ENCODE results near the gene ARAP2.

Gene ARAP2

DNA sequence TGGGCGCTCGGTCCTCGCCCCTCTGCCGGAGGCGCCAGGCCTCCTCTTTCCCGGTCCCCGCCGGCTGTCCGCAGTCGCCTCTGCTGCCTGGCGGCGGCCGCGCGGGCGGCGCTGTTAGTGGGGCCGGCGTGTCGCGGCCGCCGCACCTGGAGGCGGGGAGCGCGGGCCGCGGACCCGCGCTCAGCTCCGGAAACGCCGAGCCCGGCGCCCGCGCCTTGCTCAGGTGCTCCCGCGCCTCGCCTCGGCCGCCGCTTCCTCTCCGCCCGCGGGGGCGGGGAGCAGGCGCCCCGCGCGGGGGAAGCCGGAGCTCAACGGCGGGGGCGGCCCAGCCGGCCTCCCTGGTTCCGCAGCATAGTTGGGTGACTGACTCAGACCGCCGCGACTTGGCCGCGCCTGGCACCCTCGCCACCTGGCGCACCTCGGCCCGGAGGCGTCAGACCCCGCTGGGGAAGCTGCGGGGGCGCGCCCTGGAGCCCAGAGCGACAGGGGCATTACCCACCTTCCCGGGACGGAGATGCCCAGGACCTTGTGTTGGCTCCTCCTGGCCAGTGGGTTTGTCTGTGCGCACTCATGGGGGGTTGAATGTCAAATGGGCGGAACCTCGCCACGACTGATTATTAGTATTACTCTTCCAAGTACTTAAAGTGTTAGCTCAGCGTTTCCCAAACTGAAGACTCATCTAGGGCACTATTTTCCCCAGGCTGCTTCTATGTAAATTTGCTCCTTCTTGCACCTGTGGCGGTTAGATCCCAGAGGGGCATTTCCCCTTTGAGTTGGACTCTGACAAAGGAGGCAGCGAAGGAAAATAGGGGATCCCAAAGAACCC, at the start of gene ARAP2:
Gene ARAP2 (minus strand): TSS at position 258 of the 826 bp plus-strand sequence. CDS start 15,028 bp downstream, outside the sequence.
- in situ Hi-C loops (cut with HindIII; ENCODE audit: low sequenced_read_pairs), result no loop called here

GRCh38 chr4:36292556-36293188, 48.4 kb upstream of the ARAP2 start:
- in situ Hi-C loops (cut with HindIII; ENCODE audit: low sequenced_read_pairs), result no loop called here

GRCh38 chr4:36290641-36291040, 46.3 kb upstream of the ARAP2 start:
- in situ Hi-C loops (cut with HindIII; ENCODE audit: low sequenced_read_pairs), result no loop called here

- in situ Hi-C loops (cut with HindIII; ENCODE audit: low sequenced_read_pairs), result no loop called here
Observed at GRCh38 chr4:36288731-36289426, 44.6 kb upstream of the ARAP2 start.

GRCh38 chr4:36286481-36286871, 42.2 kb upstream of the ARAP2 start:
- in situ Hi-C loops (cut with HindIII; ENCODE audit: low sequenced_read_pairs), result no loop called here

GRCh38 chr4:36285784-36286480, 41.6 kb upstream of the ARAP2 start:
- in situ Hi-C loops (cut with HindIII; ENCODE audit: low sequenced_read_pairs), result no loop called here

DNA sequence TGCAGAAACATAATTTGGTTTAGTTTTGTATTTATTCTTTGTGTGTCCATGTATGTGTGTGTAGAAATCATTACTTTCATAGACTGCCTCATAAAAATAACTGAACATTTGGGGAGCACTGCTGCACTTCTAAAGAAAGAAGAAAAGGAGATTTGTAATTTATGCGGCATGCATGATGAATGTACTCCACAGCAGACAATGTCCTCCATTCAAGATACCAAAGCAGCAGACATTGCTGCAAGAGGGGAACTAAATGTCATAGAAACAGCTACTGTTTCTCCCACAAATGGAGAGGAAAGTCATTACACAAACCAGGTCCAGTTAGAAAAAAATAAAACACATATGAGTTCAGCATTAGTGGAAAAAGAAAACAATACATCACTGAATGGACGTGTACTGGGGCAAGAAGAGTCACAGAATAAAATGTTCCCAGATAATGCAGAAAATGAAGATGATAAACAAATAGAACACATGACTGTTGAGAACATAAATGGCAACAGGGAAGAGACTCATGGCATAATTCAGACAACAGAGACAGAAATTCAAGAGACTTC, 39.7 kb upstream of the ARAP2 start:
- in situ Hi-C loops (cut with HindIII; ENCODE audit: low sequenced_read_pairs), result no loop called here

DNA sequence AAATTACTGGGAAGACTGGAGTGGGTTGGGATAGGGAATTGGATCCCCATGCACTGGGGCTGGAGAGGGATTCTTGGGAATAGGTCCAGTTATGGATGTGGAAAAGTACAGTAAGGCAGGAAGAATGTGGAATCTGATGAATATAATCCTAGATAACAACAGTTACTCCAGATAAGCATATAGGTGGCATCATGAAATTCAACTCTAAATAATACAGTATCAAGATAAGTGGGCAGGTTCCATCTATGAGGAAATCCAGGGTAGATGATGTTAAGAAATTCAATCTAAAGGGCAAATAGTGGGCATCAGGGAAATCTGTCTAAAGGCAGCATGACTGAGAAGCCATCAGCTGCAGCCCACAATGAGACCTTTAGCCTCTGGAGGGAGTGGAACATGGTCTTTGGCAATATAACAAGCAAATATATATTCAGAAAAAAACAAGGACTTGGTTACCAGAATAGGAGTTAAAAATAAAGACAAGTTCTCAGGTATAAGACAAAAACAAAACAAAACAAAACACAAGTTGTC, 38.3 kb upstream of the ARAP2 start:
- in situ Hi-C loops (cut with HindIII; ENCODE audit: low sequenced_read_pairs), result no loop called here

- in situ Hi-C loops (cut with HindIII; ENCODE audit: low sequenced_read_pairs), result no loop called here
Observed at GRCh38 chr4:36281384-36282106, 37.2 kb upstream of the ARAP2 start, which contains the start of gene DTHD1. Gene DTHD1 (plus strand): TSS chr4:36281616. CDS start chr4:36281759, 143 bp downstream.

GRCh38 chr4:36280555-36280954, 36.2 kb upstream of the ARAP2 start:
- in situ Hi-C loops (cut with HindIII; ENCODE audit: low sequenced_read_pairs), result no loop called here

- in situ Hi-C loops (cut with HindIII; ENCODE audit: low sequenced_read_pairs), result no loop called here
Observed at GRCh38 chr4:36278789-36279188, 34.5 kb upstream of the ARAP2 start.

DNA sequence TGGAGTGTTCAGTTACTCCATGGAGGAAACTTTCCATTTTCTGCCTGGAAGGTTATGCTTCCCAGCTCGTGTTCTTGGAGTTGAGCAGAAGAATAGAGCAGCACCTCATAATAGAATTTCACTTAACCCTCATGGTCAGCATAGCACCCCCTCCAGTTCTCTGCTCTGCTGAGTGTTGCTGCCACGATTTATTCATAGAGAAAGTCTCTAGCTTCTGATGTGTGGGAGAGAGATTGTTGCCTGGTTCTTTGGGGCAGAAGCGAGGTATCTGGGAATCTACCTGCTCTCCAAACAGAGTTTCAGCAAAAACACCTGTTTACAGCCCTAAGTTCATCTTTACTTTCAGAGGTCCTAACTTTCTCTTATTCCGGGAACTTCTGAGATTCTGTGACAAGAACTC, 33.2 kb upstream of the ARAP2 start:
- in situ Hi-C loops (cut with HindIII; ENCODE audit: low sequenced_read_pairs), result no loop called here

DNA sequence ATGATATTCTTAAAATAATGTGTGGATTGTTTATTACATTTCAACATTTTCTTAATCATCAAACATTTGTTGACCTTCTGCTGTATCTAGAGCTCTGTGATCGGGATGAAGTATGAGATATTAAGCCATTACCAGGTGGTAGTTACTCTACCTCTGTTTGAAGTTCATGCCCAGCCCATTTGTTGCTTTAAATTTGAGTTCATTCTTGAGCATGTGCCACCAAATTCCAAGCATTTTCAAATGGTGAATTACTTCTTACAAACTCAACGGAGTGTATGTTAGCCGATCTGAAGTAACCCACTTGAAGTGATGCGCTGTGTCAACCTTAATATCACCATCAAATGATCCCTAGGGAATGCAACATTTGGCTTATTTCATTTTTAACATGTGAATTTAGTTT, 29.8 kb upstream of the ARAP2 start:
- in situ Hi-C loops (cut with HindIII; ENCODE audit: low sequenced_read_pairs), result no loop called here

- in situ Hi-C loops (cut with HindIII; ENCODE audit: low sequenced_read_pairs), result no loop called here
Observed at GRCh38 chr4:36273276-36273675, 29.0 kb upstream of the ARAP2 start.

- in situ Hi-C loops (cut with HindIII; ENCODE audit: low sequenced_read_pairs), result no loop called here
Observed at GRCh38 chr4:36269533-36270173, 25.3 kb upstream of the ARAP2 start.

- in situ Hi-C loops (cut with HindIII; ENCODE audit: low sequenced_read_pairs), result no loop called here
Observed at GRCh38 chr4:36269101-36269500, 24.8 kb upstream of the ARAP2 start.

DNA sequence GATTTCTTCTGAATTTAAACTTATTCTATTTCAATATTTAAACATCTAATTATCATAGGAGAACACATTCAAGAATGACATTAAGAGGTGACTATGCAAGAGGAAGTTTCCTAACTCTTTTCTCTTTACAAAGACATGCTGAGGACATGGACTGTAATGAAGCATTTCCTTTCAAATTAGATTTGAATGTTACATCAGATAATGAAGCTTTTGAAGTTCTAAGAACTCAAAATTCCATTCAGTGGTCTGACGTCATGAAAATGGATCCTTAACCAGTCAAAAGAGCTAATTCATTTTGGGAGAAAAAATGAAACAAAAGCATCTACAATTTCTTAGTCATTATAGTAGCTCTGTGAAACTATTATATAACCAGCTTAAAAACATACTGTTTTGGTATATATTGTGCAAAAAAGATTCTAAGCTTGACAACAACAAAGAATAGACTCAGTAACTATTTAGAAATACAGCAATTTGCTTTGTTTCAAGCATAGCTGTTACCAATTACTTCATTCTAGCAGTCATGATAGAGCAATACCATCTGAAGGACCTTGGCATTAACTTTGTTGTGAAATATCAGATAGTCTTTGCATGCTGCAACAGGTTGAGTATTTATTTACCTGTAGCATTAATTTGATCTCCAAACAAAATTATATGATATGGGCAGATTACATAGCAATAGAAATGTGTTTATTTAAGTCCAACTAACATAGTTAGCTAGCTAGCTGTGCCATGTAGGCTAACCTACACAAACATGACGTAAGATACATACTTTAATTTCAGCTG, 23.4 kb upstream of the ARAP2 start:
- in situ Hi-C loops (cut with HindIII; ENCODE audit: low sequenced_read_pairs), result no loop called here

DNA sequence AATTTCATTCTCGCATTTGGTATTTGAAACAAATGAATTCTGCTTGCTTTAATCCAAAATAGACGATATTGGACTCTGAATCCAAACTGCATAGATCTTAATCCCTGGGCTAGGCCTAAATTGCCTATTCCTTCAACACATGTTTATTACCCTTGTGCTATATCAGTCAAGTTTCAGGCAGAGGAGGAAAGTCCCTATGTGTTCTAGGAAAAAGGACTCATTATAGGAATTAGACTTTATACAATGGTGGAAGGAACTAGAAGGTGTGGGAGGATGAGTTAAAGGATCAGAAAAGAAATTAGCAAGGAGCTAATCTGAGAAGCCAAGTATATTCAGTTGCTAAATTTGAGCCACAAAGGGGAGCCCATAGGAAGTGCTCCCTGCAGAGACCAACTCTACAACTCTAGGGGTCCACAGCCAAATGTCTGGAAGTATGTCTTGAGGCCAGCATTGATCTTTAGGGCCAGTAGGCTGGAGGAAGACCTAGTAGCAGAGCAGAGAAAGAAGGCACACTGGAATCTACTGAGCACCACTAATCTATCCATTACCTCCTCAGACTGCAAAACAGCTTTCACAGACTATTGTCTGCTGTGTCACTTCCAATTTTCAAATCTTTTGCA, 20.0 kb upstream of the ARAP2 start:
- in situ Hi-C loops (cut with HindIII; ENCODE audit: low sequenced_read_pairs), result no loop called here

Data from DLD1 (cell line).